A549 (cell line): ENCODE results near the gene ERCC5. TPM values are rescaled to one million over a fixed set of nuclear protein-coding genes. Genes with fewer than 3 reads are reported as not detected.

Experiments
- BCL3 ChIP-seq: fragments of >200 bp; sonication (Bioruptor Twin); formaldehyde crosslinking; IDR thresholded peaks from 3 replicates; pipeline ENCODE4 v1.6.1; 2016
- BHLHE40 ChIP-seq: IDR thresholded peaks from 2 replicates; pipeline ENCODE4 v1.6.1; 2012; ENCODE audit warnings: low read depth, low read length, inconsistent platforms
- CEBPB ChIP-seq, 2 experiments: fragments of >200 bp in 1 of 2; sonication (Bioruptor Twin) in 1 of 2; formaldehyde crosslinking in 1 of 2; IDR thresholded peaks; 2 replicates each; pipeline ENCODE4 v1.6.1; 2012 to 2016
- CTCF ChIP-seq: fragments of >200 bp; sonication (Bioruptor Twin); formaldehyde crosslinking; IDR thresholded peaks from 3 replicates; pipeline ENCODE4 v1.5.1; 2016
- ELK1 ChIP-seq: fragments of 150-350 bp; IDR thresholded peaks from 2 replicates; pipeline ENCODE4 v1.6.1; 2014; ENCODE audit warnings: low read depth, mild to moderate bottlenecking, low read length
- EP300 ChIP-seq, 2 experiments: fragments of >200 bp; sonication (Bioruptor Twin); formaldehyde crosslinking; IDR thresholded peaks; 2 replicates in 1 of 2; 3 replicates in 1 of 2; pipeline ENCODE4 v1.6.1; 2016 to 2017
- ESRRA ChIP-seq: fragments of 150-350 bp; IDR thresholded peaks from 2 replicates; pipeline ENCODE4 v1.6.1; 2014; ENCODE audit warnings: mild to moderate bottlenecking, low read length, borderline replicate concordance
- FOSB ChIP-seq: fragments of 250-450 bp; sonication (Bioruptor Pico); IDR thresholded peaks from 2 replicates; pipeline ENCODE4 v1.5.0; 2020; ENCODE audit warnings: mild to moderate bottlenecking, moderate library complexity
- HES2 ChIP-seq: fragments of >200 bp; sonication (Bioruptor Twin); formaldehyde crosslinking; IDR thresholded peaks from 2 replicates; pipeline ENCODE4 v1.6.1; 2016
- HOXA7 ChIP-seq: fragments of 250-450 bp; sonication (Bioruptor Pico); IDR thresholded peaks from 2 replicates; pipeline ENCODE4 v1.5.0; 2020; ENCODE audit warnings: mild to moderate bottlenecking, moderate library complexity
- HOXB13 ChIP-seq: fragments of 250-450 bp; sonication (Bioruptor Pico); IDR thresholded peaks from 2 replicates; pipeline ENCODE4 v1.5.0; 2020; ENCODE audit warnings: low read depth, mild to moderate bottlenecking, moderate library complexity
- HOXB5 ChIP-seq: fragments of 250-450 bp; sonication (Bioruptor Pico); IDR thresholded peaks from 2 replicates; pipeline ENCODE4 v1.5.0; 2020; ENCODE audit warnings: mild to moderate bottlenecking, moderate library complexity
- JUN ChIP-seq, 2 experiments: fragments of >200 bp; sonication (Bioruptor Twin); formaldehyde crosslinking; IDR thresholded peaks; 2 replicates in 1 of 2; 3 replicates in 1 of 2; pipeline ENCODE4 v1.6.1; 2016 to 2017
- JUNB ChIP-seq: fragments of >200 bp; sonication (Bioruptor Twin); formaldehyde crosslinking; IDR thresholded peaks from 2 replicates; pipeline ENCODE4 v1.6.1; 2016
- KDM5A ChIP-seq: fragments of 200-600 bp; sonication (generic); IDR thresholded peaks from 2 replicates; pipeline ENCODE4 v1.6.1; 2016; ENCODE audit warnings: antibody characterized with exemption, mild to moderate bottlenecking
- MAZ ChIP-seq: fragments of 150-350 bp; IDR thresholded peaks from 2 replicates; pipeline ENCODE4 v1.6.1; 2014; ENCODE audit warnings: antibody characterized with exemption, low read depth, low read length, borderline replicate concordance
- MYC ChIP-seq: IDR thresholded peaks from 2 replicates; pipeline ENCODE4 v1.6.1; 2012; ENCODE audit warnings: mild to moderate bottlenecking, inconsistent platforms, low read length, improper control_type of control experiment, borderline replicate concordance
- POLR2A ChIP-seq: IDR thresholded peaks from 2 replicates; pipeline ENCODE4 v1.6.1; 2012; ENCODE audit warnings: mild to moderate bottlenecking, low read length
- RAD21 ChIP-seq, 2 experiments: fragments of >200 bp in 1 of 2; sonication (Bioruptor Twin) in 1 of 2; formaldehyde crosslinking in 1 of 2; IDR thresholded peaks in 1 of 2; conservative IDR thresholded peaks in 1 of 2; 2 replicates in 1 of 2; 3 replicates in 1 of 2; pipeline ENCODE4 v1.6.1; 2012 to 2018; ENCODE audit warnings: inconsistent platforms in 1 of 2
- RCOR1 ChIP-seq: fragments of 150-350 bp; IDR thresholded peaks from 2 replicates; pipeline ENCODE4 v1.6.1; 2014; ENCODE audit warnings: antibody characterized with exemption, low read length, low read depth
- RFX5 ChIP-seq: fragments of 450-650 bp; IDR thresholded peaks from 2 replicates; pipeline ENCODE4 v1.7.1; 2014; ENCODE audit warnings: antibody characterized with exemption, mild to moderate bottlenecking, moderate library complexity
- RNF2 ChIP-seq: fragments of 200-600 bp; sonication (generic); IDR thresholded peaks from 2 replicates; pipeline ENCODE4 v1.6.1; 2016; ENCODE audit warnings: low read depth, mild to moderate bottlenecking, antibody characterized with exemption, moderate library complexity, borderline replicate concordance
- SREBF2 ChIP-seq: fragments of 450-650 bp; IDR thresholded peaks from 2 replicates; pipeline ENCODE4 v1.6.1; 2014; ENCODE audit warnings: mild to moderate bottlenecking, moderate library complexity
- USF2 ChIP-seq: fragments of 450-650 bp; IDR thresholded peaks from 2 replicates; pipeline ENCODE4 v1.6.1; 2014; ENCODE audit warnings: antibody characterized with exemption
- ZSCAN20 ChIP-seq: fragments of 250-450 bp; sonication (Bioruptor Pico); IDR thresholded peaks from 2 replicates; pipeline ENCODE4 v1.8.0; 2022; ENCODE audit warnings: mild to moderate bottlenecking, moderate library complexity
- polyA plus RNA-seq, 4 experiments: library from polyadenylated mRNA; depleted of rRNA in 3 of 4; stranded (reverse); fragments of >200 nt; fragmentation: RNase III in 1 of 4; extraction: RNeasy Plus Mini Kit Qiagen cat#74134 plus additional on column Dnase treatment in 1 of 4; gene quantifications; 2 replicates in 3 of 4; 3 replicates in 1 of 4; pipeline ENCODE4 v1.2.3, GENCODE V29; 2011 to 2017

Gene ERCC5
- polyA plus RNA-seq, 2 of the 4 experiments (the other 2 are of a cell fraction), result 19.3 to 24.4 TPM

- peak; percentile 20; the same call in 1 of the 2 replicates for TF ChIP-seq USF2
- no peak for TF ChIP-seq BHLHE40
- no peak for TF ChIP-seq RNF2
- TF ChIP-seq JUN (IDR thresholded peaks at IDR 0.05), result peak; percentile 60 to 84; a peak in 3 of 5 replicates
- TF ChIP-seq CEBPB (IDR thresholded peaks at IDR 0.05), result no peak
- TF ChIP-seq BCL3, result 0 out of 3 replicates have a peak, but pooled peaks have one; percentile 62
- no peak for TF ChIP-seq MYC
- TF ChIP-seq ESRRA, result no peak
- no peak for TF ChIP-seq CTCF
- TF ChIP-seq RAD21 (conservative IDR thresholded peaks at IDR 0.05 in 1 of 2, IDR thresholded peaks at IDR 0.05 in 1 of 2), result 0 out of 5 replicates have a peak, but pooled peaks of 1 of the 2 experiments have one; percentile 19
- no peak for TF ChIP-seq MAZ
- no peak for TF ChIP-seq HOXB5 (CRISPR knock-in tag)
- TF ChIP-seq POLR2A, result peak; percentile 24
- no peak for TF ChIP-seq ELK1
- TF ChIP-seq ZSCAN20, result no peak
- no peak for TF ChIP-seq FOSB
- no peak for TF ChIP-seq RFX5
- no peak for TF ChIP-seq HES2
- TF ChIP-seq KDM5A, result no peak; the same call in 1 of the 2 replicates
- no peak for TF ChIP-seq HOXA7 (CRISPR knock-in tag)
- no peak for TF ChIP-seq JUNB
- TF ChIP-seq SREBF2, result no peak
- TF ChIP-seq RCOR1, result no peak
- TF ChIP-seq HOXB13 (CRISPR knock-in tag), result no peak
- no peak for TF ChIP-seq EP300 (IDR thresholded peaks at IDR 0.05)
Measured at GRCh38 chr13:102845630-102846260, at the start of gene ERCC5 (continued).
